ENCODE measurements around the gene OR10H4.
"Not testable (repeated sequence)": the region's sequence is repeated elsewhere in the genome, so short reads cannot be mapped to it uniquely, and the experiment has no call there.

Gene OR10H4

DNA sequence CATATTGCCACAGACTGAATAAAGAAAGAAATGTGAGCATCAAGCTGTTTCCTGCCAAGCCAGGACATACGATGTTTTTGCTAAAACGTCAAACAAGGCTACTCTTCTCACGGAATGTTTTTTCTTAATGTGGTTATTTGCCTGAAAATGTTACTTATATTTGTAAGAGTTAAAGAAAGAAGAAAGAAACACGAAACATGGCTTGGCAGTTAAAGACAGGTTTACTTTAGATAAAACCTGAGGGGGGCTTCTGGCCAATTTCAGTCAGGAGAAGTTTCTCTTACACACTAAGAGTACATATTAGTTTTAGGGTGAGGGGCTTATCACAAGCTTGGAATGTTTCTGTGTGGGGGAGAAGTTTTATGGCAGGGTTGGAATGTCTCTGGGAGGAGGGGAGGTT, 4.4 kb upstream of the OR10H4 start:
- DNase-seq = no peak

DNA sequence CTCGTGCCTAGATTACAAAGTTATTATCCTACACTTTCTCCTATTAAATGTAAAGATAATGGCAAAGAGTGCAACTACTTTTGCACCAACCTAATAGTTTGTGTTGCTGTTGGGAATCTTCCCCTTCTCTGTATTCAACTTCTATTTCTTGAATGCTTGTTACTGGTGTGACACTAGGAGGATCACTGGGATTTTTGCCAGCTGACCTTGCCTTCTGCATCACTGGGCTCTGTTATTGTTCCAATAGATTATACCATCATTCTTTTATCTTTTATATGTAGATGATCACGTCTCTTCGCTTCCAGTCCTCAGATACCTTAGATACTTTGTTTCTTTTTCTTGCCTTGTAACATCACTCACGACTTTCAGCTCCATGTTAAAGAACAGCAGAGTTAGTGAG, 3.5 kb upstream of the OR10H4 start:
- no peak for DNase-seq

DNA sequence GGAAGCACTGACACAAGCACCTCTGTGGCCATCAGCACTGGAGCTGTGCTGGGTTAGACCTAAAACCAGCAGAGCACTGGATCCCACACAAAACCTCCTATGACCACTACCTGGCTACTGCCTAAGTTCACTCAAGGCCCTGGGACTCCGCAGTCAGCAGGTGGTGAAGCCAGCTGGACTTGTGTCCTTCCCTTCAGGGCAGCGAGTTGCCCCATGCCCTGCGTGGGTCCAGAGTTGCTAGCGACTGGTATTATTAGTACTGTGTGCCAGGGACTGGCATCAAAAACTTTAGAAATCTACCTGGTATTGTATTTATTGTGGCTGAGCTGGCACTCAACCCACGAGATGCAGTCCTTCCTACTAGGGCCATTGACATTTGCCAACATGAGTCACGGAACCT, 6.0 kb downstream of the OR10H4 start:
- no peak for DNase-seq

DNA sequence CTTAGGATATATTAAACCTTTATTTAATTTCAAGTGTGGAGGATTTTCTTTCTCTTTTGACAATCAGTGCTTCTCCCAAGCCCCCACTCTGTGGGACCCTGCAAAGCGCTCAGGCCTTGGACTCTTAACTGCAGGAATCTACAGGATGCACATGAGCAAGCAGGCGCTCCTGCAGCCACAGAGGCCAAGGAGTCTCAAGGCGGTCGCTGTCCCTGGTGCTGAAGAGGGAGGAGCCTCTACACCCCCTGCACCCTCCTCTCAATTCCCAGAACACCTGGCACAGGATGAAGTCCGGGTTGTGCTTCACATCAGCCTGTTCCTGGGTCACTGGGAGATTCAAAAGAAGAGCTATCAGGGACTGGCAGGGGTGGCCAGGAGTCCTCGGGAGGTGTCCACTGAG, 13.5 kb downstream of the OR10H4 start:
- no peak for DNase-seq

DNA sequence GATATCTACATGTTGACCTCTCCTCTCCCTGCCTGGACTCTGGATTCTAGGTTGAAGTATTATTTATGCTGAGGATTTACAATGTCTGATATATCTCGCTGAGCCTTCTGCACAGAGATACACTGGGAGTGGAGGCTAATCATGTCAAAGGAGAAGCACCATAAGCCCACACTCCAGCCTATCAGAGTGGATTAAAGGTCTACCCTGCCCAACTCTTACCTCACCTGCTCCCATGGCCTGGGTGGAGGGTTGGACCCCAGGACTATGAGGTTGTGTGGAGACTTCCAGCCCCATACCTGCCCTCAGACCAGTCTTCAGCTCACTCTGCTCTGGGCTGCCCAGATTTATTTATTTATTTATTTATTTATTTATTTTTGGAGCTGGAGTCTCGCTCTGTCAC, 15.4 kb downstream of the OR10H4 start:
- no peak for DNase-seq

DNA sequence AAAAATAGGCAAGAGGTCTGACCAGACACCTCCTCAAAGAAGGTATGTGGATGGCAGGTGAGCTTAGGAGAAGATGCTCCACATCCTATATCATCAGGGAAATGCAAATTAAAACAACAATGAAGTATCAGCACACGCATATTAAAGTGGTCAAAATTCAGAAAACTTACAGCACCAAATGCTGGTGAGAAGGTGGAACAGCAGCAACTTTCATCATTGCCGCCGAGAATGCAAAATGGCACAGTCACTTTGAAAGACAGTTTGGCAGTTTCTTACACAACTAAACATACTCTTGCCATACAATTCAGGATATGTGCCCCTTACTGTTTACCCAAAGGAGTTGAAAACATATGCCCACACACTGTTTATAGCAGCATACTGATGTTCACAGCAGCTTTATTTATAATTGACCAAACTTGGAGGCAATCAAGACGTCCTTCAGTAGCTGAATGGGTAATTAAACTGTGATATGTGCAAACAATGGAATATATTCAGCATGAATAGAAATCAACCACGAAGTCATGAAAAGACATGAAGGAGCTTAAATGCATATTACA, 22.5 kb downstream of the OR10H4 start:
- DNase-seq = no peak

DNA sequence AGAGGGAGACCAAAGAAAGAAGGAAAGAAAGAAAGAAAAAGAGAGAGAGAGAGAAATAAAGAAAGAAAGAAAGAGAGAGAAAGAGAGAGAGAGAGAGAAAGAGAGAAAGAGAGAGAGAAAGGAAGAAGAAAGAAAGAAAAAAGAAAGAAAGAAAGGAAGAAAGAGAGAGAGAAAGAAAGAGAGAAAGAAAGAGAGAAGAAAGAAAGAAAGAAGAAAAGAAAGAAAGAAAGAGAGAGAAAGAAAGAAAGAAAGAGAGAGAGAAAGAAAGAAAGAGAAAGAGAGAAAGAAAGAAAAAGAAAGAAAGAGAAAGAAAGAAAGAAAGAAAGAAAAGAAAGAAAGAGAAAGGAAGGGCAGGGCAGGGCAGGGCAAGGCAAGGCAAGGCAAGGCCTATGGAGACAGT, 23.2 kb downstream of the OR10H4 start:
- DNase-seq = not testable (repeated sequence)

DNA sequence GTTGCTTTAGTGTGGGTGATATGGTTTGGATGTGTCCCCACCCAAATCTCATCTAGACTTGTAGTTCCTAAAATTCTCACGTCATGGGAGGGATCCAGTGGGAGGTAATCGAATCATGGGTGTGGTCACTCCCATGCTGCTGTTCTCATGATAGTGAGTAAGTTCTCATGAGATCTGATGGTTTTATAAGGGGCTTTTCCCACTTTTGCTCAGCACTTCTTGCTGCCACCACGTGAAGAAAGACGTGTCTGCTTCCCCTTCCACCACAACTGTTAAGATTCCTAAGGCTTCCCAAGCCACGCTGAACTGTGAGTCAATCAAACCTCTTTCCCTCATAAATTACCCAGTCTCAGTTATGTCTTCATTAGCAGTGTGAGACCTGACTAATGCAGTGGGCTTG, 26.0 kb downstream of the OR10H4 start:
- no peak for DNase-seq

DNA sequence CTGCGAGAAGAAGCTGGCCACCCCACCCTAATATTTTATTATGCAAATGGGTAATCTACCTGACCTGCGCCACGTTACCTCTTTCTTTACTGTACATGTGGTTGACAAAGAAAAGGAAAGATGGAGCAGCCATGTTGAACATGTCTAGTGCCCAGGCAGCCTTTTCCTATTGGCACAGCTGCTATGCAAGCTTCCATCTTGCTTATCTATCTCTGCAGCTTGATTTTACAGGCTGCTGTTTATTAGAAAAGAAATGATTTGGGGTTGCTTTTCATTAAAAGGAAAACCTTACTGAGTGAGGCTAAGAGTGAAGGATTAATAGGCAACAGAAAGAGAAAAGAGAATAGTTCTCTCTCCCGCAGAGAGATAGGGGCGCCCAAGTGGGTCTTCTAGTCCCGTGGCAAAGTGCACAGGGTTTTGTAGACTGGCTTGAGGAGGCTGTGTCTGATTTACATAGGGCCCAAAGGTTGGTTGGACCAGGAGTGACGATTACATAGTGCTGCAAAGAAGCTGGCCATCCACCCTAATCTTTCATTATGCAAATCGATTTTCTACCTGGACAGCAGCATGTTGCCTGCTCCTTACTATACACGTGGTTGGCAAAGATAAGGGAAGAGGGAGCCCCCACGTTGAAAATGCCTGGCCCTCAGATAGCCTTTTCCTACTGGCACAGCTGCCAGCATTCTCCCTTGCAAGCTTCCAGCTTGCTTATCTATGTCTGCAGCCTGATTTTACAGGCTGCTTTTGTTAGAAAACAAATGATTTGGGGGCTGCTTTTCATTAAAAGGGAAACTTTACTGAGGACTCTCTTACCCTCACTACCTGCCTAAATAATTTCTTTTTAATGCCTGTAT, 28.3 kb downstream of the OR10H4 start:
- no peak for DNase-seq

DNA sequence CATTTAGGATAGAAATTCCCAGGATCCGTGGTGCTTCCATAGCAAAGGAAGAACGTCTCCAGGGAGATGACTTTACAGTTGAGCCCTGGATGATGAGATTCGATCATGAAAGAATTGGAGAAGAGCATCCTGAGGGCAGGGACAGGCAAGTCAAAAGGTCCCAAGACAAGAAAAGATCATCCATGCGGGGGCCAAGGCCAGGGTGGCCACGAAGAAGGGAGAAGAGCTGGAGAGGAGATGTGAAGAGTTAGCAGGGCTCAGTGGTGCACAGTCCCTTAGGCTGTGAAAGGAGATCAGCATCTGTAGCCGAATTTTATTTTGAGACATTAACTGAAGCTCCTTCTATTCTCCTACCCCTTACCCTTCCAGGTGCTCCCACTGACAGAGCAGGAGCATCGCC, 28.9 kb downstream of the OR10H4 start:
- no peak for DNase-seq

DNA sequence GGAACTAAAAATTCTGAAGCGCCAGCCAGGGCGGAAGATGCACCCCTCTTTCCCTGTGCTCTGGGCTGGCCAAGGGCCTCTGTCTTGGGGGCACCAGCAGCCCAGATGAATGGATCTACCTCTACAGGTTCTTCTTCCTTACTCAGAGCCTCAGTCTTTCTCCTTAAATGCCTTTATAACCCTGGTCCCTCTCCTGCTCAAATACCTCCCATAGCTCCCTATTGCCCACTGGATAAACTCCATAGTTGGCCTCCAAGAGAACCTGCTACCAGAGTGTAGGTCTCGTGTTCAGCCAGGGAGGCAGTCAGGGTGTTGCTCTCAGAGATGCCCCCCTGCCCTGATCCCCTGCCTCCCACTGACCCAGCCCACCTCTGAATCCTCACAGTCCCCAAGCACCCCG, 30.5 kb downstream of the OR10H4 start:
- no peak for DNase-seq

DNA sequence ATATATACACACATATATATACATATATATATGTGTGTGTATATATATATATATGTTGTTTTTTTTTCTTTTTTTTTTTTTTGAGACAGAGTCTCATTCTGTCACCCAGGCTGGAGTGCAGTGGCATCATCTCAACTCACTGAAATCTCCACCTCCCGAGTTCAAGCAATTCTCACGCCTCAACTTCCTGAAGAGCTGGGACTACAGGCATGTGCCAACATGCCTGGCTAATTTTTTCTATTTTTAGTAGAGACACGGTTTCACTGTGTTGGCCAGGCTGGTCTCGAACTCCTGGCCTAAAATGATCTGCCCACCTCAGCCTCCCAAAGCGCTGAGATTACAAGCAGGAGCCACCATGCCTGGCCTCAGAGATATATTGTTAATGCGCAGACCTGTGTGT, 37.0 kb downstream of the OR10H4 start:
- DNase-seq = not testable (repeated sequence)

DNA sequence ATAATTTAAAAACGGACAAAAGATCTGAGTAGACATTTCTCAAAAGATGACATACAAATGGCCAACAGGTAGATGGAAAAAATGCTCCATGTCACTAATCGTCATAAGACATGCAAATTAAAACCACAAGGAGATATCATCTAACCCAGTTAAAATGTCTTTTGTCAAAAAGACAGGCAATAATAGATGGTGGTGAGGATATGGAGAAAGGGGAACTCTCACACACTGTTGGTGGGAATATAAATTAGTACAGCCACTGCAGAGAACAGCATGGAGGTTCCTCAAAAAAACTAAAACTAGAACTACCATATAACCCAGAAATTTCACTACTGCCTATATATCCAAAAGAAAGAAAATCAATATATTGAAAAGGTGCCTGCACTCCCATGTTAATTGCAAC, 37.9 kb downstream of the OR10H4 start:
- DNase-seq = no peak

DNA sequence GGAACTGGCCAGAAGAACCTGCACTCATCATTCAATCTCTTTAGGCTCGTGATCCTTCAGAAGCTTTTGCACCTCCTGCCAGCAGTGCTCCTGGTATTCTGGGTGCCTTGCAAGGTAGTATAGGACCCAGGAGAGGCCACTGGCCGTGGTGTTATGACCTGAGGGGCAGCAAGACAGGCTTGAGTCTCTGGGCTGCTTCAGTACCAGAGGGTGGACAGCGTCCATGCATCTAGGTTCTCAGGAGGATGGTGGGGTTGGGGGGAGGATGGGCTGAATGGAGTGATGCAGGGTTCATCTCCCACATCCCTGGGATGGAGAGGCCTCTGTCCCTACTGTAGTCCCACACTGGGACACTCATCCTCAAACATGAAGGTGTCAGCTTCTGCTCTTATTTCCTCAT, 41.1 kb downstream of the OR10H4 start:
- DNase-seq = no peak

DNA sequence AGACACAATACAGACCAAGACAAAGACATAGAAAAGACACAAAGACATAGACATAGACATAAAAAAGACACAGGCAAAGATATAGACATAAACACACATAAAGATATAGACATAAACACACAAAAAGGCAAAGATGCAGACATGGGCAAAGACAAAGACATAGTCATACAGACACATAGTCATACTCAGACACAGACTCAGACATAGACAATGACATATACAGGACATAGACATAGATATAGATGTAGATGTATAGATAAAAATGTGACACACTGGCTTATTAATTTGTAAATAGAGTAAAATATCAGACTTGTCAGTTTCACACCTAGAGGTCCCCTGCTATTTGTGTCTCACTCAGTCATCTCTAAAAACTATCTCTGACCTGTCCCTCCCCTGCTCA, 42.8 kb downstream of the OR10H4 start:
- no peak for DNase-seq

DNA sequence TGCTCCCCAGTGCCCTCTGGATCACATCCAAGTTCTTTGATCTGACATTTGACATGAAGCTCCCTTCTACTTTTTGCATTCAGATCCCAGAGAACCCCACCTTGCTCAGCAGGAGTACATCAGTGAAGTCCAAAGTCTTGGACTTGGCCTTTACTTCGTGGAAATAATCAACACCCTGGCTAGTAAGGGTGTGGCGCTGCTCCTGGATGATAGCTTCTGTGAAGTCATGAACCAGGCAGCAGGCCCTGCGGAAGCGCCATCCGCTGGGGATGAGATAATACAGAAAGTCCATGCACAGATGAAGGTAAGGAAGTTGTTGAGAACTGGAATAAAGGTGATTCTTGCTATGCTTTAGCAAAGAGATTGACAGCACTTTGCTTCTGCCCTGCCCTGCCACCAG, 43.2 kb downstream of the OR10H4 start:
- no peak for DNase-seq

DNA sequence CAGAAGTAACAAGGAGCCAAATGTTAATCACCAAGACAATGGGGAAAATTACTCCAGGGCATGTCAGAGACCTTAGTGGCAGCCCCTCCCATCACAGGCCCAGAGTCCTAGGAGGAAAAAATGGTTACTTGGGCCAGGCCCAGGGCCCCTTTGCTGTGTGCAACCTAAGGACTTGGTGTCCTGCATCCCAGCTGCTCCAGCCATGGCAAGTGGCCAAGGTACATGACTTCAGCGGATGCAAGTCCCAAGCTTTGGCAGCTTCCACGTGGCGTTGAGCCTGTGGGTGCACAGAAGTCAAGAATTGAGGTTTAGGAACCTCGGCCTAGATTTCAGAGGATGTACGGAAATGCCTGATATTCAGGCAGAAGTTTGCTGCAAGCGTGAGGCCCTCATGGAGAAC, 46.7 kb downstream of the OR10H4 start:
- no peak for DNase-seq

DNA sequence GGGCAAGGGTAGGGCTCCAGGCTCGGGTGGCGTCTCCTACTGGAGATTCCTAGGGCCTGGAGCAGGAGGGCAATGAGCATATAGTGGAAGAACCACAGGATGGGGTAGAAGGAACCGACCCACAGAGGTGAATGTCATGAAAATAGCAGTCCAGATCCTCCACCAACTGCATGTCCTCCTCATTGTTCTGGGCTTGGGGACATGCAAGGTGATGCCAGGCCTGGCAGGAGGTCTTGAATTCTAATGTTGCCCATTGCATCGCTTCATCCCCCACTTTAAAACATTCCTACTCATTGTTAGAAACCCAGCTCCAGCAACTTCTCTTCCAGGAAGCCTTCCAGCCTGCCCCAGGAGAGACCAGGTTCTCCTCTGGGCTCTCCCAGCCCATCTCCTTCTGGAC, 49.4 kb downstream of the OR10H4 start:
- no peak for DNase-seq
